ENCODE data around the gene PPM1K. TPM values are rescaled to one million over a fixed set of nuclear protein-coding genes. Genes with fewer than 3 reads are reported as not detected.

The PPM1K gene
- total and polyA plus RNA-seq, 2 donors (not counting 1 experiment from before 2014, with no cell fraction given), result 80.2 to 145 TPM

GRCh38 chr4:88275949-88276515 is 8.3 kb downstream of the PPM1K start:
- peak overlapping the region in 3 of 5 experiments; percentile 1 to 45 (median 11) for H3K4me3 ChIP-seq (ENCODE audit: control extremely low read depth in 1 of 5, extremely low read depth in 1 of 5, insufficient read depth in 1 of 5, low read depth in 2 of 5, low read length in 4 of 5)
- no peak overlapping the region for H2AFZ ChIP-seq (ENCODE audit: insufficient read depth, low read depth, low read length, poor library complexity, severe bottlenecking)
- WGBS (ENCODE audit: insufficient coverage), result no CpG with 5 or more reads among the region's 4 CpGs
- H3K4me1 ChIP-seq (ENCODE audit: control insufficient read depth in 2 of 2, insufficient read depth in 2 of 2, low read length in 2 of 2), result peaks cover 63 to 70% of the 10 kb centered on the region in 2 donors
- H3K9me3 Mint-ChIP-seq (ENCODE audit: insufficient read depth), result no peaks in the 10 kb centered on the region
- peak overlapping the region; percentile 54 for H3K4me2 ChIP-seq (replicated peaks; ENCODE audit: low read depth, low read length, poor library complexity, severe bottlenecking)
- ATAC-seq (ENCODE audit: low read depth) (peak; percentile 12), DNase-seq (no peak)
- peak overlapping the region; percentile 32 for H3K9ac ChIP-seq (ENCODE audit: low read length)
- H3K27ac Mint-ChIP-seq, result peak overlapping the region; percentile 82
- H3K27ac ChIP-seq (ENCODE audit: low read length in 2 of 2), result peak overlapping the region; percentile 22 to 52
- no peaks in the 10 kb centered on the region for H3K27me3 ChIP-seq (replicated peaks in 1 of 4; ENCODE audit: control extremely low read depth in 1 of 4, control insufficient read depth in 3 of 4, insufficient read depth in 4 of 4, low read length in 3 of 4)
- peaks cover 1 to 17% (median 14%) of the 10 kb centered on the region in 3 donors for H3K9me3 ChIP-seq (ENCODE audit: control extremely low read depth in 1 of 3, control insufficient read depth in 2 of 3, insufficient read depth in 1 of 3, low read length in 2 of 3)
- peak overlapping the region; percentile 80 for H3K4me3 Mint-ChIP-seq
- H4K20me1 ChIP-seq (ENCODE audit: control insufficient read depth, insufficient read depth, low read length, poor library complexity, severe bottlenecking), result peaks cover 20% of the 10 kb centered on the region
- CTCF ChIA-PET, result interaction anchor here (0.9 to 1.6 kb wide), 10 partner anchors 9 to 241 kb away, joined by 3 to 7 read pairs (median 4); partner anchors contain the start of gene PPM1K
- H3K27me3 Mint-ChIP-seq, result no peaks in the 10 kb centered on the region
- POLR2A ChIA-PET, result interaction anchor here (1.0 to 1.9 kb wide), 3 partner anchors 8 to 181 kb away, joined by 3 to 15 read pairs (median 4); partner anchors contain the start of genes HERC5 and PPM1K
- peaks cover 72% of the 10 kb centered on the region for H3K4me1 Mint-ChIP-seq
- intact Hi-C loops (cut with micrococcal nuclease), result loop anchor here (1.0 to 5.0 kb wide), 3 partner anchors 7 to 45 kb away; no protein-coding TSS in a partner anchor
- H3K36me3 ChIP-seq (replicated peaks in 1 of 2; ENCODE audit: control extremely low read depth in 1 of 2, control insufficient read depth in 1 of 2, extremely low read depth in 1 of 2, insufficient read depth in 2 of 2, low read length in 1 of 2), result peaks cover 5 to 36% of the 10 kb centered on the region in 2 experiments
- TF ChIP-seq EZH2 (IDR thresholded peaks at IDR 0.05; ENCODE audit: borderline replicate concordance, insufficient read depth, low read depth, low read length, poor library complexity, severe bottlenecking) (no peak), CTCF (IDR thresholded peaks at IDR 0.05) (no peak)
- peaks cover 85% of the 10 kb centered on the region for H3K79me2 ChIP-seq (ENCODE audit: control insufficient read depth, insufficient read depth, low read length)

GRCh38 chr4:88275516-88275915 is 8.8 kb downstream of the PPM1K start:
- Histone ChIP-seq H3K27me3 (replicated peaks in 1 of 4; ENCODE audit: control extremely low read depth in 1 of 4, control insufficient read depth in 3 of 4, insufficient read depth in 4 of 4, low read length in 3 of 4) (no peaks in the 10 kb centered on the region), H3K79me2 (ENCODE audit: control insufficient read depth, insufficient read depth, low read length) (peaks cover 85% of the 10 kb centered on the region), H3K9me3 (ENCODE audit: control extremely low read depth in 1 of 3, control insufficient read depth in 2 of 3, insufficient read depth in 1 of 3, low read length in 2 of 3) (peaks cover 1 to 17% (median 13%) of the 10 kb centered on the region in 3 donors), H3K4me2 (replicated peaks; ENCODE audit: low read depth, low read length, poor library complexity, severe bottlenecking) (peak overlapping the region; percentile 54), H3K36me3 (replicated peaks in 1 of 2; ENCODE audit: control extremely low read depth in 1 of 2, control insufficient read depth in 1 of 2, extremely low read depth in 1 of 2, insufficient read depth in 2 of 2, low read length in 1 of 2) (peaks cover 10 to 39% of the 10 kb centered on the region in 2 experiments), H3K4me1 (ENCODE audit: control insufficient read depth in 2 of 2, insufficient read depth in 2 of 2, low read length in 2 of 2) (peaks cover 59 to 65% of the 10 kb centered on the region in 2 donors), H3K9ac (ENCODE audit: low read length) (peak overlapping the region; percentile 32), H2AFZ (ENCODE audit: insufficient read depth, low read depth, low read length, poor library complexity, severe bottlenecking) (no peak overlapping the region), H3K27ac (ENCODE audit: low read length in 2 of 2) (peak overlapping the region; percentile 22 to 52), H4K20me1 (ENCODE audit: control insufficient read depth, insufficient read depth, low read length, poor library complexity, severe bottlenecking) (peaks cover 24% of the 10 kb centered on the region), H3K4me3 (ENCODE audit: control extremely low read depth in 1 of 5, extremely low read depth in 1 of 5, insufficient read depth in 1 of 5, low read depth in 2 of 5, low read length in 4 of 5) (peak overlapping the region in 3 of 5 experiments; percentile 1 to 45 (median 13))
- no peaks in the 10 kb centered on the region for H3K27me3 Mint-ChIP-seq
- DNase-seq (peak; percentile 72), ATAC-seq (ENCODE audit: low read depth) (peak; percentile 91)
- H3K9me3 Mint-ChIP-seq (ENCODE audit: insufficient read depth), result no peaks in the 10 kb centered on the region
- ChIA-PET POLR2A (interaction anchor here (1.0 to 1.9 kb wide), 2 partner anchors 9 to 45 kb away, joined by 3 to 15 read pairs; partner anchors contain the start of gene PPM1K), CTCF (interaction anchor here (0.9 to 1.6 kb wide), 9 partner anchors 9 to 241 kb away, joined by 3 to 7 read pairs (median 4); partner anchors contain the start of gene PPM1K)
- H3K4me3 Mint-ChIP-seq, result peak overlapping the region; percentile 80
- intact Hi-C loops (cut with micrococcal nuclease), result loop anchor here (1.0 to 5.0 kb wide), 3 partner anchors 8 to 45 kb away; no protein-coding TSS in a partner anchor
- peaks cover 68% of the 10 kb centered on the region for H3K4me1 Mint-ChIP-seq
- 0% methylated on average over 1 of the region's 1 CpG for WGBS (ENCODE audit: insufficient coverage)
- TF ChIP-seq EZH2 (IDR thresholded peaks at IDR 0.05; ENCODE audit: borderline replicate concordance, insufficient read depth, low read depth, low read length, poor library complexity, severe bottlenecking), result no peak
- peak overlapping the region; percentile 82 for H3K27ac Mint-ChIP-seq

All from B cell (primary cell).